Suppressor macrophage (primary cell): Measurements from ENCODE around the gene ZMIZ1.
"Not testable (repeated sequence)": the region's sequence is repeated elsewhere in the genome, so short reads cannot be mapped to it uniquely, and the experiment has no call there.

Experiments used
- DNase-seq, 4 experiments: peaks; one replicate each; pipeline ENCODE4 v3.0.0-alpha.2; 2020 to 2022

The ZMIZ1 gene

DNA sequence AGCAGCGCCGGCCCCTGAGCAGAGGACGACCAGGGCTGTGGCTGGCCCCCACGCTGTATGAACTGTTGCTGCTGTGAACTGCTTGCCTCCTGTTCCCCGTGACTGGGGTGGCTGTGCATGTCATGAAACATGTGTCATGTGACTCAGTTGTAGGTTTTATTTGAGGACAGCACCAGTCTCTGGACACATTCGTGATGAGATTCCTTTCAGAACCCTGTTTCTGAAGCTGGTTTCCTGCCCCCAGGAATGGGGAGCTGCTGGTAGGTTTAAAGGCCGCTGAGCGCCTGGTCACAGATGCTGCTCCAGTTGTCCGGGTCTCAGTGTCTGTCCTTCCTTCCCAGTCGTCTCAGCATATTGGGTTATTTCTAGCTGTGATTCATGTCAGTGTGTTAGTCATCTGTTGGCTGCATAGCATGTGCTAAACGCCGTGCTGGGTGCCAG is 199.4 kb downstream of the ZMIZ1 start:
- peak; percentile 68 to 80 (median 79) for DNase-seq

- peak; percentile 47 to 72 (median 68) for DNase-seq
Observed at GRCh38 chr10:79268742-79269141, 200.0 kb downstream of the ZMIZ1 start.

- DNase-seq: no peak
Observed at GRCh38 chr10:79269443-79269842, 200.7 kb downstream of the ZMIZ1 start.

- no peak for DNase-seq
Observed at GRCh38 chr10:79269969-79270368, 201.2 kb downstream of the ZMIZ1 start.

GRCh38 chr10:79270466-79271246 is 201.9 kb downstream of the ZMIZ1 start:
- peak; percentile 92 to 97 (median 94) for DNase-seq

DNA sequence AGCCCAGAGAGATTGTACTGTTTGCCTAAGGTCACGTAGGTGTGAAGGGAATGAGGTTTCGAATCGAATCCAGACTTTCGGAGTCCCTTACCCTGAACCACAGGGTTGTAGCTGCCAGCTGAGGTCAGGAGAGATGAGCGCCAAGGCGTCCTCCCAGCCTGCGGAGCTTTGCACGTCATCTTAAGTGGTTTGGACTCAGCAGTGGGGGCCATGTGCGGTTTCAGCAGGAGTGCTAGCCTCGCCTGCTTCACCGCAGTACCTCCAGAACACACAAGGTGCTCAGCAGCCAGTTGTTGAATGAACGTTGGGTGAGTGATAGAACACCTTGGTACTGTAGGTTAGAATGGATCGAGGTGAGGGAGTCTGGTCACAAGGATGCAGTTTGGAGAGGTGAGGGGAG is 203.6 kb downstream of the ZMIZ1 start:
- DNase-seq: no peak

GRCh38 chr10:79273604-79274003 is 204.8 kb downstream of the ZMIZ1 start:
- DNase-seq: peak; percentile 58 to 73 (median 66)

DNA sequence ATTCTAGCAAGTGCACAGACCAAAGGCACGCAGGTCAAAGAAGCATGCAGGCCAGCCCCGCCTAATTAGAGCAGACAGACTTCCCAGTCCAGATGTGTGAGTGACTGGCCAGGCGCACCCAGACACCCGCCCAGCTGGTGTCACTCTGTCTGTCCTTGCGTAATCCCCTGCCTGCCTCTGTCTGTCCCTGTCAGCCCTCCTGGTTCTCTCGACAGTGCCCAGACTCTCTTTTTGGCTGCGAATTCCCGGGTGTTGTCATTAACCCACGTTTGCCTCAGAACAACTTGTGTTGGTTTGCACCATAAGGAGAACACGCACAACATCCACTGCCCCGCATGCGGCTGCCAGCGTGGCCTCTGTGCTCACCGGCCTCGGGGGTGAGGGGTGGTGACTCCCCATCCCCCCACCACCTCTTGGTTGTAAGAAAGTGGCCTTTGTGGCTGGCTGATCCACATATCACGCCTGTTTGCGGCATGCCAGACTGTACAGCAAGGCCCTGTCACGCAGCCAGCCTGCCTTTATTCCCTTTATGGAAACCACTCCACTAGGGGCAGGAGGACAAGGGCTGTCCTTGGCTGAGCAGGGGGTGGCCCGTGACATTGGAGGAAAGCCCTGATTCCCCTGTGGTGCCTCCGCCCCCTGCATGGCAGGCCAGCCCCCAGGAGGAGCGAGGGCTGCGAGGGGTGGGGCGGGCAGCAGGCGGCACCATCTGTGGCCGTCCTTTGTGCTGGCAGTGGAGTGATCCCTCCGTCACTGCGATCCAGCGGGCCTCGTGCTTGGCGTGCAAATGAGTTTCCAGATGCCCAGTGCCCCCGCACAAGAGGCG is 205.7 kb downstream of the ZMIZ1 start:
- DNase-seq: peak; percentile 92 to 96 (median 94)

GRCh38 chr10:79275105-79275430 is 206.3 kb downstream of the ZMIZ1 start:
- DNase-seq: no peak

DNA sequence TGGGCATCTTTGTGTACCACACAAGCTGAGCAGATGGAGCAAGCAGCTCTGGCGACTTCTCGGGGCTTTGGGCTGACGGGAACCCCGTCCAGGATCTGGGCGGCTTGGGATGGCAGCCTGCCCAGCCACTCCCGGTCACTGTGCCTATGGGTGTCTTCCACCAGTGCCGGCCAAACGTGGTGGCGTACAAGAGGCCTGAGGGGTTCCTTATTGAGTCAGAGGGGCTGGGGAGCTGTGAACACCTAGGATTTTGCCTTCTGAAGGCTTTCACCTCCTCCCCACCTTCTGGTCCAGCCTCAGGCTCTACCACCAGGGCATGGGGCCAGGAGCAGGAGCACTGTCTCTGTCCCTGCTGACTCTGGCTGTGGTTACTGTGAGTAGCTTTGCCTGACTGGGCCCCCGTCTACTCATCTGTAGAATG is 206.7 kb downstream of the ZMIZ1 start:
- DNase-seq: no peak

DNA sequence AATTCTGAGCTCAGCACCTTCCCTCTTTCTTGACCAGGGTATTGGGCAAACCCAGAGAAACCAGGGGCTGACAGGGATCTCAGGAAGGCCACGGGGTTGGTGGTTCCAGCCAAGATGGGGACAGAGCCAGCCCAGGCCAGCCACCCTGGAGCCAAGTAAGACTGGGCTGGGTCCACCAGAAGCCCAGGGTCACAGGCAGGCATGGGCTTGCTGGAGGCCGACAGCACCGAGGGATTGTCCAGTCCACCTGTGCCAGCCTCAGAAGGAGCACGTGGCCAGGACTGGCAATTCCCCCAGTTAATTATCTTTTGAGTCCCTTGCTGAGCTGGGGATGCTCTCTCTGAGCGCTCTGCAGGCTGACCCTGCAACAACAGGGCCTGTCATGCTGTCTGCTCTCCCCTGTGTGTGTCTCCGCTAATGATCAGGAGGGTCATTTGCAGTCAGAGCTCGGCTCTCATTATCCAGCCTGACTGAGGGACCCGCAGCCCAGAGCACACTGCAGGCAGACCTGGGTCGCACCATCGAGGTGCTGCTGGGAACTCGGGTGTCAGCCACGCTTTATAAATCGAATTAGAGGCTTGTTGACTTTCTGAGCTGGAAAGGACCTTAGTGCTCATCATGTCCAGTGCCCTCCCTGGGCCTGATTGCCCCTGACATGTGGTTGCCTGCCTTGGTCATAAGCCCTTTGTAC is 209.0 kb downstream of the ZMIZ1 start:
- DNase-seq: no peak

DNA sequence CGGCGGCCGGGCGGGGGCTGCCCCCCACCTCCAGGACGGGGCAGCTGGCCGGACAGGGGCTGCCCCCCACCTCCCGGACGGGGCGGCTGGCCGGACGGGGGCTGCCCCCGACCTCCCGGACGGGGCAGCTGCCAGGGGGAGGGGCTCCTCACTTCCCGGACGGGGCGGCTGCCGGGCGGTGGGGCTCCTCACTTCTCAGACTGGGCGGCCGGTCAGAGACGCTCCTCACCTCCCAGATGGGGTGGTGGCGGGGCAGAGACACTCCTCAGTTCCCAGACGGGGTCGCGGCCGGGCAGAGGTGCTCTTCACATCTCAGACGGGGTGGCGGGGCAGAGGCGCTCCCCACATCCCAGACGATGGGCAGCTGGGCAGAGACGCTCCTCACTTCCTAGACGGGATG is 210.3 kb downstream of the ZMIZ1 start:
- DNase-seq: not testable (repeated sequence)

- DNase-seq: no peak
Observed at GRCh38 chr10:79280956-79281355, 212.2 kb downstream of the ZMIZ1 start.

GRCh38 chr10:79282388-79282787 is 213.6 kb downstream of the ZMIZ1 start:
- DNase-seq: peak; percentile 58 to 76 (median 74)

DNA sequence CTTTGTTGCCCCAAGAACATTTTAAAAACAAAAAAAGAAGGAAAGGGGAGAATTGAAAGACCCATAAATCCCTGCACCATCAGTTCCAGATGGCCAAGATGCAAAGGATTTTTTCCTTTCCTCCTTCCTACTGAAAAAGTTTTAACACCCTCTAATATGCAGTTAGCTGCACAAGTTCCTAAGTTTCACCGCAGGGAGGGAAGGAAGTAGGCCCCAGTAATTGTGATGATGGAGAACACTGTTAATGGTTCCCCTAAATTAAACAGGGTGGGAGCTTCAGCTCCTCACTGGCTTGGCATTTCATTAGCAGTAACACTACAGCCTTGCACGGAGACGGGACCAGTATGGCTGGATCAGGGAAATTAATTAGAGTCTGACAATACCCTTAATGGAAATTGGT is 214.8 kb downstream of the ZMIZ1 start:
- DNase-seq: peak in 3 of 4 experiments; percentile 45 to 62 (median 47)

DNA sequence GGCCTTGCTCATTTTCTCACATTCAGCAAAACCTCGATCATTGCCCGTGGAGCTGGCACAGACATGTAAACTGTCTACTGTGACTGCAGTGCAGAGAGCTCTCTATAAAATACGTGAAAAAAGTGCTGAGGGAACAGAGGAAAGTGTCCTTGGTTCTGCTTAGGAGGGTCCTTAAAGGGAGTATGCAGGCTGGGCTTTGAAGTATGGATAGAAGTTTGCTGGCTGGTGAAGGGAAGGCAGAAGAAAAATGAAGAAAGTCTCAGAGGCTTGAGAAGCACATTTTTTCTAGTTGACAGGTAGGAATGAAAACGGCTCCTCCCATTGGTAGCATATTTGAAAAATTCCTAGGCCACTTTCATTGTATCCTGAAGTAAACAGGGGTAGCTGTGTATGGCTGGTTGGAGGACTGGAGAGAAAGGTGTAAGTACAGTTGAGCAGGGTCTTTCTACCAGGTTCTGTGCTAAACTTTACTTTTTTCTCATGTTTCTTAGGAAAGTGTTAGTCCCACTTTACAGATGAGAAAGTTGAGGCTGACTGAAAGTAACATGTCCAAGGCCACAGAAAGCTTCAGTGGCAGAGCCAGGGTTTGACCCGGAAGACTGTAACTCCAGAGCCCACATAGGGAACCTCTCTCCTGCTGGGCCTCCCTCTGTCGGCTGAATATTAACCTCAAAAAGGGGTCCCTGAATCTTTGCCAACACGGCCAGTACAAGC is 215.5 kb downstream of the ZMIZ1 start:
- no peak for DNase-seq

DNA sequence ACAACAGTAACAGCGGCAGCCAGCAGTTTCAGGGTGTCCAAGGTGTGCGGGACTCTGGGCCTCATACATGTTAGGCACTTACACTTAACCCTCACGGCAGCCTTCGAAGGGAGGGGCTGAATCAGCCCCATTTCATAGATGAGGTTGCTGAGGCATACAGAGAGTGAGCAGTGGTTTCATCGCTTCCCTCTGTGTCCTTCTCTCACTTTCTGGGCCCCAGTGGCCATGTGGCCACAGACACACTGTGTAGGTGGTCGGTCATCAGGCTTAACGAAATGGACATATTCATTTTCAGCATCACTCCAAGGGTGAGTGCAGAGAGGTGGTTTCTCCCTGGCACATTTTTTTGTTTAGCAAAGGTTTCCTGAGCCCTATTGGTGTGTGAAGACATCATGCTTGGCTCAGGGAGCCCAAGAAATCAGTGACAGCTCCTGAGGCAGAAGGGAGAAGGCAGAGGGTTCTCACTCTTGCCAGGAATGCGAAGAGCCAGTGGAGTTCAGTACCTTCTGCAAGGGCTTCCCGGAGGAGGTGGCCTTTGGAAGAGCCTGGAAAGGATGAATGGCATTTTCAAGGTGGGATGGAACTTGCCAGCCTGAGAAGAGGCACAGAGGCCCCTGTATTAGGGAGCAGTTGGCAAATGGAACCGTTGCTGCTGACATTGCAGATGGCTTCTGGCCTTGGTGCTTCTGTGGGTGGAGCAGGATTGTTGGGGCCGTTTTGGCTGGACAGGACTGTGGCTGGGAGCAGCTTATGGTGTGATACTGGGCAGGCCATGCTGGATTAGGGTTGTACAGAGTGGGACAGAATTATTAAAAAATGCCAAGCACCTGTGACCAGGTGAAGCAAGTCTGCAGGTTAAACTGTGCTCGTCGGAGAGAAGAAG is 216.8 kb downstream of the ZMIZ1 start:
- peak in 3 of 4 experiments; percentile 56 to 75 (median 60) for DNase-seq

DNA sequence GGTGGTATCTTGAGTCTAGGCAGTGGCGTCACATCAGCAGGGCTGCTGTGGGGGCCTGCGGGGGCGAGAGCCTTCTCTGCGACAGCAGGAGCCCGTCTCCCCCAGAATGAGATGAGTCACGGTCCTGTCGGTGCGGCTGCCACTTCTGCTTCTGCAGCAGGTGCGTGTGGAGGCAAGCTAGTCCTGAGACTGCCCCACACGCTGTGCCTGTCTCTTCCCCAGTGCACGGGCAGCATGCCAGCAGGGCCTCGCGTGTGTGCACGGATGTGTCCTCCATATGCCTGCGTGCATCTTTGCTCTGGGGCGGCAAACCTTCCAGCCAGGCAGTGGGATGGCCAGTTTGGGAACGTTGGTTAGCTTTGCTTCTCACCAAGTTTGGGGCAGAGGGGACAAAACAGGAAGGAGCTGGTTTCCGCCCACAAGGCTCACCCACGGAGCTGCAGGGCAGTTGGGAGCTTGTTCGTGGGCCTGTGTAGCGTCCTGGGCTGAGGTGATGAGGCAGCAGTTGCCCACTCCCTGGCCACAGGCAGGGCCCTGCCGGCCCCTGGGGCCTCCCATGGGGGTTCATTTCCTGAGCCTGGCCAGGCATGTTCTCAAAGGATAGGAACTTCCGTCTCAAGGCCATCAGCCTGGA is 217.7 kb downstream of the ZMIZ1 start:
- peak; percentile 99 to 100 (median 100) for DNase-seq

DNA sequence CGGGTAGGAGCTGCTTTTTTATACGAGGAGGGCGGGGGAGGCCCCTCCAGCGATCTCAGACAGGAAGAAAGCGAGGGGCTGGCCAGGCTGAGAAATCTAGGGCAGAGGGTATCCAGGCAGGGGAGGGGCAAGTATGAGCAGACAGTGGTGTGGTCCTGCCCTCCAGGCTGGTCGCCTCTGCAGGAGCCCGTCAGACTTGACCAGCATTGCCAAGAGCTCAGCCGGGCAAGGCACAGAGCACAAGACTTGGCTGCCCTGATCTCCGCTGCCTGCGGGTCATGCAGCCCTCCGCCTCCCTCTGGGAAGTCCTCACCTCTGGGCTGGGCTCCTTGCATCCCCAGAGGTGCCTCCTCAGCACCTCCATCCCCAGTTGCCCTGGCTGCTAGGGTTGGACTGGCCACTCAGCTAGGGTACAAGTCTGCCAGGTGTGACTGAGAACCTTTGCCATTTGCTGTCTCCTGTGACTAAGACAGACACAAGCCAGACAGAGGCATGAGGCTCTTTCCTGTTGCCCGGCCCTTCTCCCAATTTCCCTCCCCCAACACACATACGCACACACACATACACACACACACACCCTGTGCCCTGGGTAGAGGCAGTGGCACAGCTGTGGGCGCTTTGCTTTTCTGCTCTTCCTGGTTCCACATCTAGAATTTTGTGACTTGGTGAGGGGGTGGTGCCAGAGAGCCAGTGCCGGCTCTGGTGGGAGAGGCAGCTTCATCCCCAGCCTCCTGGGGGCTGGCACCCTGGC is 219.4 kb downstream of the ZMIZ1 start:
- peak; percentile 64 to 74 (median 67) for DNase-seq

DNA sequence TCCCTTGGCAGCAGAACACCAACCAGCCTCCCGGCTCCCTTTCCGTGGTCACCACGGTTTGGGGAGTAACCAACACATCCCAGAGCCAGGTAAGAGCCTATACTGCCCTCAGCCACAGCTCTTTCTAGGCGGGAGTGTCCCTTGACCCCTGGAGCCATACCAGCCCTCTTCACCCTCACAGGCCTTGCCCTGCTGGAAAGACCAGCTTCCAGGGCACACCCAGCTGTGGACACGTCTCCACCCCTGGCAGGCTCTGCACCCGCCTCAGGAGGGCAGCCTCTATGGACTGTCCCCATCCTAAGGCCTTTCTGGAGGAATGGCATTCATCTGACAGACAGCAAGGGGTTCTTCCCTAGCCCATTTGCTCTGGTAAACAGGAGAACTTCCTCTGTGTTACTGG is 221.0 kb downstream of the ZMIZ1 start:
- DNase-seq: no peak
